ENCODE measurements around the gene ADGRD1.
"Not testable (repeated sequence)": the region's sequence is repeated elsewhere in the genome, so short reads cannot be mapped to it uniquely, and the experiment has no call there.

The ADGRD1 gene

GRCh38 chr12:130988751-130989150 lies 35.0 kb downstream of the ADGRD1 start:
- DNase-seq, result no peak

GRCh38 chr12:130989391-130989790 lies 35.7 kb downstream of the ADGRD1 start:
- DNase-seq, result no peak

GRCh38 chr12:130990034-130990433 lies 36.3 kb downstream of the ADGRD1 start:
- DNase-seq, result no peak

GRCh38 chr12:130992448-130992847 lies 38.7 kb downstream of the ADGRD1 start:
- DNase-seq, result peak; percentile 72

GRCh38 chr12:130992979-130993538 lies 39.4 kb downstream of the ADGRD1 start:
- DNase-seq, result peak; percentile 52

- peak; percentile 96 for DNase-seq
Measured at GRCh38 chr12:130993759-130994670, 40.3 kb downstream of the ADGRD1 start.

GRCh38 chr12:130994821-130995375 lies 41.2 kb downstream of the ADGRD1 start:
- DNase-seq, result no peak

- DNase-seq, result not testable (repeated sequence)
Measured at GRCh38 chr12:130995386-130995969, 41.8 kb downstream of the ADGRD1 start.

GRCh38 chr12:130998136-130998535 lies 44.4 kb downstream of the ADGRD1 start:
- DNase-seq, result no peak

GRCh38 chr12:131000000-131000486 lies 46.3 kb downstream of the ADGRD1 start:
- DNase-seq, result no peak

- DNase-seq, result peak; percentile 43
Measured at GRCh38 chr12:131001493-131001892, 47.8 kb downstream of the ADGRD1 start.

GRCh38 chr12:131002216-131002631 lies 48.5 kb downstream of the ADGRD1 start:
- peak; percentile 47 for DNase-seq

- DNase-seq, result no peak
Measured at GRCh38 chr12:131003036-131003715, 49.5 kb downstream of the ADGRD1 start.

- DNase-seq, result no peak
Measured at GRCh38 chr12:131003716-131004045, 50.0 kb downstream of the ADGRD1 start.

GRCh38 chr12:131004166-131004565 lies 50.5 kb downstream of the ADGRD1 start:
- no peak for DNase-seq

- no peak for DNase-seq
Measured at GRCh38 chr12:131005161-131006035, 51.7 kb downstream of the ADGRD1 start.

GRCh38 chr12:131006036-131006735 lies 52.5 kb downstream of the ADGRD1 start:
- DNase-seq, result no peak

GRCh38 chr12:131007031-131007739 lies 53.5 kb downstream of the ADGRD1 start:
- DNase-seq, result no peak

GRCh38 chr12:131007740-131008117 lies 54.0 kb downstream of the ADGRD1 start:
- DNase-seq, result no peak

GRCh38 chr12:131008131-131008912 lies 54.6 kb downstream of the ADGRD1 start:
- DNase-seq, result no peak
